GM18526 (cell line): Measurements from ENCODE around the gene ASTN1.

ENCODE experiments used
- POLR2A ChIP-seq: IDR thresholded peaks from 3 replicates; pipeline ENCODE4 v1.6.1; 2011; ENCODE audit not compliant: insufficient read length; ENCODE audit errors: extremely low read depth

ASTN1 gene

DNA sequence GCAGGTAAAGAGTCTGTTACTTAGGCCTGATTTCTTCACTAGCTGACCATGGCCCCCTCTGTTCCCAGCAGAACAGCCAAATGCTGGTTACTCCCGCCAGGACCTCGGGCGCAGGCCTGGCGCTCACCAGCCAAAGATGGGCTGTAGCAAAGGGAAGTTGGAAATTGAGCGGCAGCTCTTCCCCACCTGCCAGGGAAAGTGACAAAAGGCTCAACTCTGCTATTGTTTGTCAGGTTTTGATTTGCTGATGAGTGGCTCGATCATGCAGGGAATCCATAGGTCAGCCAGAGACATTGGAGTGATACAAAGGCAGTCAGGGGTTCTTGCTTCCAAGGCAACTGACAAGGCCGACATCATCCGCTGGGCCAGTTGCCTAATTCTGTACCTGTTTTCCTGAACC lies 120.1 kb downstream of the ASTN1 start:
- TF ChIP-seq POLR2A = no peak

DNA sequence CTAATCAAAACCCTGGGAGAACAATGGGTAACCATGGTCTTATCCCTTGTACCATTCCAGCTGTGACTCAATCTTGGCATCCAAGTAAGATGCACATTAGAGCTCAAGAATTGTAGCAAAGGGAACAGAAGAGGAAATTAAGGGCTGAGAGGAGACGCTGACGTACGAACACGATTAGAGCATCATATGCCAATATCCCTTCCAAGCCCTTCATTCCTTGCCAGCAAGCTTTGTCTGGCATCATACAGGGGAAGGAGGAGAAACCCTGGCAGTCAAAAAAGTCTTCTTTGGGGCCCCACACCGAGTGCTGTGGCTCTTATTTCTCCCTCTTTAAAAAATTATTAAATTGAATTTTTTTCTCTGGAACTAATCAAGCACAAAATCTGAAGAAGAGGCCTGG lies 120.9 kb downstream of the ASTN1 start:
- TF ChIP-seq POLR2A = no peak

DNA sequence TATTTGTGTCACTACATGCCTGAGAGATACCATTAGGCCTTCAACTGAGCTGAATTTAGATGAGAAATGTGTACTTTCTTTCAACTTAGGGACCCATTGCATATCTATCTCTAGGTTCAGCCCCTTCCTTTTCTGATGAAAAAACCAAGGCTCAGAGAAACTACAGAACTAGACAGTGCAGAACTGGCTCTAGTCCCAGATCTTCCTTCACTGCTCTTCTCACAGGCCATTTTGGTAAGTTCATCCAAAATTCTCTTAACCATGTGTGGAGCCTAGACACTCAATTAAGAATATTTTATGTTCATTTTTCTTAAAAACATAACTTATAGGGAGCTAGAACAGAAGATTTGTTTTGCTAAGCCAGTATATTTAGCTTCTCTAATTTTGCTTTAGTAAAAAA lies 128.9 kb downstream of the ASTN1 start:
- no peak for TF ChIP-seq POLR2A

DNA sequence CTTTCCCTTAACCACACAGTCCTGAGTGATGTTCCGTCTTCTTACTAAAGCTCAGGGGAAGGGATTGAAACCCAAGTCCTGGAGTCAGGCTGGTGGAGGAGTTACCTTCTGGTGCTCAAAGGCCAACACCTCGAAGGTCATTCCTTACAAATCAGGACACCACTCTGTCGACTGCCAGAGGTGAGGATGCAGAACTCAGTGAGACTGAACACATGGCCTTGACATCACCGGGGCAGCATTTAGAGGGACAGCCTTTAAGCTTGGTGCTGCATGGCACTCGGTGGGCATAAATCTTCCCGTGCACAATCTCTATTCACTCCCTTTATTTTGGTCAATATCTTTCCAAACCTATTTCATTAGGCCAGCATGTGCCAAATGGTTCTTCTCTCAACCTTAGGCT lies 130.9 kb downstream of the ASTN1 start:
- no peak for TF ChIP-seq POLR2A

DNA sequence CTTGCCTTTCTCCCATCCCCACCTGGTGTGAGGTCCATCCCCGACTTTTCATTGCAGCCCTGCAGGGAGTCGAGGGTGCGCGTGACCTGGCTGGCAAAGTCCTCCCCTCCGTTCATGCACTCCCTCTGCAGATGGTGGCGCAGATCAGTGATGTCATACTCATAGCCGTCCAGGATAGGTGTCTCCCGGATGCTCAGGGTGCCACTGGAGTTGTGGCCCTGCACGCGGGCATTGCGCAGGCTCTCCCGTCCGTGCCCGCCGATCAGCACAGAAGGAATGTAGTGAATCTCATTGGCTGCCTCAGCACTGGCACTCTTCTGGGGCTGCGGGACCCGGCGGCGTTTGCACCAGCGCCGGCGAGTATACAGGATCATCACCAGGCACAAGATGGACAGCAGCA lies 132.1 kb downstream of the ASTN1 start:
- no peak for TF ChIP-seq POLR2A

DNA sequence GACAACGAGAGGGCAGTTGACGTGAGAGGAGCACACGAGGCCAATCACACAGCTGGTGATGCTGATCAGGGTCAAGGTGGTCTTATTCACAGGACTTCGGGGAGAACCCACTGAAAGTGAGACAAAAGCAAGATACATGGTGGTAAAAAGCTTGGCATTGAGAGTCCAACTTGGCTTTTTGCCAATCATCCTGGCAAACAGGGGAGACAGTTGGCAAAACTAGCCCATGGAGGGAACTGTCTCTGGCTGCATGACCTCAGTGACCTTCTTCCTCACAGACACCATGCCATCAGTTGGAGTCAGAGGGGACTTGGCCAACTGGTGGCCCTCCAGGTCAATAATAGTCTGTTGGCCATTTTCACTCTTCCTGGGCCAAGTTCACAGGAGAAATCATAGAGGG lies 139.9 kb downstream of the ASTN1 start:
- no peak for TF ChIP-seq POLR2A

DNA sequence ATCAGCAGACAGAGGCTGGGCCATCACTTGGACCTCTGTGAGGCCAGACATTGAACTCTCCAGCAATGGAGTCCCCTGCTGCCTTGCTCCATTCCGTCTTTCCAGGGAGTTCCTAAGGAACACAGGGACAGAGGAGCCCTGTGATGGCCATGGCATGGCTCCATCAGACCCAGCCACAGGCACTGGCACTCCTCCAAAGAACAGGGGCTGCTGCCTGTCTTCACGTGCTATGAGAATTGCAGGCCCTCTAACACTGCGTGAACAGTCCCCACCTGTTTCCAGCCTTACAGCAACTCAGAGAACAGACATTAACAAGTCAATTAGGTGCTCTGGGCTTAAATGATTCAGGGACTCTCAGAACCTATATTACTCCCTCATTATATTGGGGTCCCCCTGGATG lies 140.8 kb downstream of the ASTN1 start:
- TF ChIP-seq POLR2A = no peak

DNA sequence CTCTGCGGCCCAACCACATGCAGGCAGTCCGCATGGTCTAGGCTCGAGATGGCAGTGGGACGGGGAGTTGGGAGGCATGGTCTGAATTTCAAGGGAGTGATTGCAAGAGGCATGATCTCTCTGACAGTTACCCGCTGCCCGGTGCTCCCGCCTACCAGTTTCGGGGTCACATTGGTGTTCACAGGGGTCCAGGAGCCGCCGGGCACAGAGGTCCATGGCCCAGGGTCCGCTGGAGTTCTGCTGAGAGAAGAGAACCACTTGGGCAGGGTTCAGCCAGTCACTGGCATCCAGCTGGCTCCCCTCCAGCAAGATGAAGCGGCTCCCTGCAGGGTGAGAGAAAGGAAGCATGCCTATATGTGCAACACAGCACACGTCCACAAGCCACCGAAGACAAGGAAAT lies 141.3 kb downstream of the ASTN1 start:
- no peak for TF ChIP-seq POLR2A

DNA sequence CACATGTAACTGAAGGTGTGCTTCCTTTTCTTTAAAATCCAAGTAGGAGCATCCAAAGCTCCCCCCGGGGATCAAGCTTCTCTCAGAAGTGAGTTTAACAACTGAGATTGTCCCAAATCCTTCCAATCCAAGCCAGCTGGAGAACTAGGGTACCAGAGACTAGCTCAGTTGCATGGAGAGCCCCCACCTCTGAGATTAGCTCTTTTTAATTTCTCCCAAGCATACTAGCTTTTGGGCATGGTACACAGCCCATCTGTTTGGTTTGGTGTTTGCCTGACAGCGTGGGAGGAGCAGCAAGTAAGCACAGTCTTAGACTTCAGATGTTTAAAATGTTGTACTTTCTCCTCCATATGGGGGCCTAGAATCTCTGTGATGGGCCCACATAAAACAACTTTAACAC lies 142.8 kb downstream of the ASTN1 start:
- no peak for TF ChIP-seq POLR2A

DNA sequence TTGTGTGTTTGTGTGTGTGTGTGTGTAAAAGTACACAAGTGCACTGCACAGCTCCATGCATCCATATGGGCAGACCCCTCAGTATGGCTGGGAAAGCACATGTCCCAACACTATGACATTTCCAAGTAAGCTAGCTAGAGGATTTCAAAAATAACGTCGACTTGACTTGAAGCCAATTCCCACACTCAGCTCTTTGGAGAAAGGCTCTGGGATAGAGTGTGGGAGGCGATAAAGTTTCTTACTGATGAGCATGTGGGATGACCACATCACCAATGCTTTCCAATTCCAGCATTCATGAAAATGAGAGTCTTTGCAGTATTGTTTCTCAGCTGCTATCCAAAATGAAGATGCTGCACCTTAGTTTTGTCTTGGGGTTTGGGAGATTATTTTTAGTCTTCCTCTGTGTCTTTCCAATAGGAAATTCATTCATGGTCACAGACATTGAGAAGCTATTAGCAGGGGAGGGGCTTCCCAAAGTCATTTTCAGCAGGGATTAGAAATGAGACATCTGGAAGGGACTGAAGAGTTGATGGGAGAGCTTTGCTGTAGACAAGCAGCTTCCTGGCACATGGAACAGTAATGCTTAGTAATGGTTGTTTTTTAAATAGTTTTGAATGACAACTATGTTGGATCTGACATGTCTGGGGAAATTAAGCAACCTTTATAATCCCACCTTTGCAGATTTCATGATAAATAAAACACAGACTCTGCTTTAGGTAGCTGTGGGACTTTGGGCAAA lies 143.5 kb downstream of the ASTN1 start:
- no peak for TF ChIP-seq POLR2A

DNA sequence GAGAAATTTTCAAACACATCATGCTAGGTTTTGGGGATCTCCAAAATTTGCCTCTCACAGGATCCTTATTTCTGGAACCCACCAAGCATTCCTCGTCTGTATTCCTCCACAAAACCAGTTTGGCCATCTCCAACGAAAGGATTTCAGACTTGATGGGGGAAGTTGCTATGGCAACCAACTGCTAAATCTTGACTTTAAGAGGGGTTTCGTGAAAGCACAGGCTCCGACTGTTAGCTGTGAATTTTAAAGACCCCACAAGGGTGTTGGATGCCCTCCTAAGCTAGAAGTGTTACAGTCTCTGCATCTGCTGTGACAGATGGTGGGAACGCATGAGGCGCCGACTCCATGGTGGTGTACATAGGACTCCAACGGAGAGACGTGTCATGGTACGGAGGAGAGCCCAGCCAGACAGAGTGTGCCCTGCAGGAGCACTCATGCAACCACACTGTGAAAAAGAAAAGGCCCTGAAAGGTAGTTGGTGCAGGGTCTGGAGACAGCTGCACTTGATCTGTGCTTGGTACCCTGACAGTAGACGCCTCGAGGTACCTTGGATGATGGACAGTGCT lies 147.1 kb downstream of the ASTN1 start:
- TF ChIP-seq POLR2A = no peak

DNA sequence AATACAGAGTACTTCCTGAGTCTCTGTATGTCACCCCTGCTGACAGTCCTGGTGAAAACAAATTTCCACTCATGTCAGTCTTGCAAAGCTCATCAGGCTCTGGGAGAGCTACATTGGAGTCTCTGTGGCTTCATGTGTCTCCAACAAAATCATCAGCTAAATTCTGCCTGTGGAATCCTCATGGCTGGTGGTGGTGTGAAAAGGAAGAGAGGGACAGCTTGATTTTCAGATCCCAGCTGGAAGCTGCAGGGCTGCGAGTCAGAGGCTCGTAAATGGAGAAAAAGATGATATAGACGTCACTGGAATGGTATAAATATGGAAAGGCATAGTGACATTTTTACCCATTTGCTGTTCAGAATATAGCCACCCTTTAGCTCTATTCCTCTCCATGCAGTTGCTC lies 150.2 kb downstream of the ASTN1 start:
- TF ChIP-seq POLR2A = no peak

DNA sequence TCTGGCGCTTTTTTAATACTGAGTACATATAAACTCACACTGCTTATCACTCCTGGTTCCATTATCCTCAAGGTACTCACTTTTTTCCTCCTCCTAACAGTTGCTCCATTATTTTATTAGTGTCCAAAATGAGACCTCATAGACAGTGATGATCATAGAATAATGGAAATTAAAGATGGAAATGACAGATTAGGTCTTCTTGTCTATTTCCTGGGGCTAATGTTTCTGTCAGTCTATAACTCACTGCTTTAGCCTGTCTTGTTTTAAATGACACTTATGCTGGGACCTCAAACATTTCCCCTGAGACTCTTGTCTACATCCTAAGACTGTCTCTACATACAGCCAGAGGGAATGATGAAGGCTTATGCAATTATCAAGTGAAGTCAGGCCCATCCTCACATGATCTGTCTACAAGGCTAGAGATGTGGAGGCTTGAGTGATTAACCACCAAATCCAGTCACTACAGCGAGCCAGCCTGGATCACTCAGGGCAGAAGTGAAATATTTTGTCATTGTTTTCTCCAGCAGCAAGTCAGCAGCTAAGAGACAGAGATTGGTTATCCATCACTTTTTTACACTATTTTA lies 152.1 kb downstream of the ASTN1 start:
- no peak for TF ChIP-seq POLR2A

DNA sequence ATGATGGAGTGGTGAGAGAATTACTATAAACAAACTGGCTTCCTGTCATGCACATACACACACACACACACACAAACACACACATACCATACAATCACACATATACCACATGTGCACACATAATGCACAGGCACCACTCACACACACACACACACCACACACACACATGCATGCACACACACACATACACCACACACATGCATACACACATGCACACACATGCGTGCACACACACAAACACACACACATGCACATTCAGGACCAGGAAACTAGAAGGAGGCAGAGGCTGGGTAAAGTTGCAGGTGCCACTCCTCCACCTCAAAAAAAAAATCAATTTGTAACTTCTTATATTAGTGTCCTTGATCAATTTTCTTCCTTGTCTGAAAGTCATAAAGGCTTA lies 153.0 kb downstream of the ASTN1 start:
- no peak for TF ChIP-seq POLR2A

DNA sequence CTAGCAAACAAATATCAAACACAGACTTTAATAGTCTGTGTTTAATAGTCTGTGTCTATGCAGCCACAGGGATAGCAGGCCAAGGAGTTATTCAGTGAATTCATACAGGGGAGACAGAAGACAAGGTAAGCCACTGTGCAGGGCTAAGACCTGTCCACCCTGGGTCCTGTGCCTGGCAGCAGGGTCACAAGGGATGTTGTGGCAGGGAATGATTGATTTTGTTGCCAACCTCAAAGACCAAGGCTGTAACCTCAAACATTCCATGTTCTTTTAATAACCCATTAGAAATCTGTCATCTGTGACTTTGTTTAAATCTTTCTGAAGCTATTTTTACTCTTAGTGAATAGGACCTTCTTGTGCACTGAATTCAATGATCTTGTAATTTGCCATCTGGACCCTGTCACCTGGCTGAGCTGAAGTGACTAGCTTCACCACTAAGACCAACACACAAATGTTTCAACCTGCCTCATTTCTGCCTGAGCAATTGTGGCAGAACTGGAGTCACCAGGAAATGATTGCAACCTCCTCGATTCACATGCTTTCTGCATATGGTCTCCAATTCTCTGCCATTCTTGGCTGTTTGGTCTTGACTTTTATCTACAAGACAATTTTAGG lies 154.2 kb downstream of the ASTN1 start:
- TF ChIP-seq POLR2A = no peak

DNA sequence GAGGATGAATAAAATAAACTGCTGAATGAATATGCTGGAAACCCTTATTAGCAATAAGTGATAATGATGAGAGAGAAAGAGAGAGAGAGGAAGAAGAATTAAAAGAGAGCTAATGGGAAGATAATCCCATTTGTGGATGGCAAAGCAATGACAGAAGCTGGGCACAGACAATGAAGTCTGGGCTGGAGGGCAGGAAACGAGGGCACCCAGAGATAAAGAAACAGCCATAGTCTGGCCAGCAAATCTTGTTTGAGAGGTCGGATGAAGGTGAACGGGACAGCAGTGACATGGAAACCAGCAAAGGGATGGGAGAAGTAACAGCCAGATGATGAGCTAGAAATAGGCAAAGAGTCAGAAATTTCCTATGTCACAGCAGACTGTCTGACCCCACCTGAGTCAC lies 155.9 kb downstream of the ASTN1 start:
- no peak for TF ChIP-seq POLR2A

DNA sequence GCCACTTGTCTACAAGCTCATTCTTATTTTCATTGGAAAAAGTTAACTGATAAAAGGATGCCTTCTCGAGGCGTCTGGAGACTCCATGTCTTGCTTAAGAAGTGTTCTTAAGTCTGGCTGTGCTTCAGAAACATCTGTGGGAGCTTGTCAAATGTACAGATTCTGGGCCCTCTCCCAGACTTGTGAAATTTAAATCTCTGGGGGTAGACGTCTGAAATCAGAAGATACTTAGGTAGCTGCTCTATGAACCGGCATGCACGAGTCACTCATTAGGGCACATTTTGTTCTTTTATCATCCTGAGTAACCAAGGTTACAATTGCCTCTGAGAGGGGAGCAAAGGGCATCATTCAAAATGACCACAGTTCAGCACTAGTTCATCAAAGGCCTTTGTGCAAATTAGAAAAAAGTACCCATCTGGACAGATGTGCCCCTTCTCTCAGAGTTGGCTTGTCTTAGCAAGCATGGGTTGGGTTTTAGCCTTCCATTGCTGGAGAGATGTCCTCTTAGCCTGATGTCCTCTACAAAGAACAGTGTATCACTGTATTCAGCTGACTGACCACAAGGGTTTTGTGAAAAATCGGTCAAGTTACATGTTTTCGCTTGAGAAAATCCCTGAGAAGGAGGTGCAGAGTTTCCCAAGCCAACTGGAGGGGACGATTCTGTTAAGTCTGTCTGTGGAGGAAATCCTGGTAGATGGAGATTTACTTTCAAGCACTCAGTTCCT lies 156.9 kb downstream of the ASTN1 start:
- TF ChIP-seq POLR2A = no peak
